Measurements from ENCODE around the gene C3AR1. TPM values are rescaled to one million over a fixed set of nuclear protein-coding genes. Genes with fewer than 3 reads are reported as not detected.
"Not testable (repeated sequence)": the region's sequence is repeated elsewhere in the genome, so short reads cannot be mapped to it uniquely, and the experiment has no call there.

Gene C3AR1
- total RNA-seq, 1 donor from 2014 or later = 6.4 TPM

- no peak for TF ChIP-seq CTCF (IDR thresholded peaks at IDR 0.05)
- TF ChIP-seq POLR2AphosphoS5 (IDR thresholded peaks at IDR 0.05; ENCODE audit: insufficient read depth in 1 of 2, low read depth in 1 of 2) = no peak
- no peak for TF ChIP-seq POLR2A (IDR thresholded peaks at IDR 0.05)
- no peak overlapping the region for H3K27ac ChIP-seq
- H3K9me3 ChIP-seq = no peaks in the 10 kb centered on the region
- no peak for DNase-seq (ENCODE audit: extremely low spot score in 2 of 2)
- no peaks in the 10 kb centered on the region for H3K36me3 ChIP-seq
- H3K4me1 ChIP-seq = peaks cover 10% of the 10 kb centered on the region
- no peaks in the 10 kb centered on the region for H3K27me3 ChIP-seq
- intact Hi-C loops (cut with DNase I) = no loop called here
- H3K4me3 ChIP-seq = no peak overlapping the region
These were observed 10.2 kb upstream of the C3AR1 start for GRCh38 chr12:8076366-8076765.

GRCh38 chr12:8075935-8076334, 9.8 kb upstream of the C3AR1 start:
- Histone ChIP-seq H3K27me3 (no peaks in the 10 kb centered on the region), H3K9me3 (no peaks in the 10 kb centered on the region), H3K36me3 (no peaks in the 10 kb centered on the region), H3K27ac (no peak overlapping the region), H3K4me1 (peaks cover 7% of the 10 kb centered on the region), H3K4me3 (no peak overlapping the region)
- DNase-seq (ENCODE audit: extremely low spot score in 2 of 2) = no peak
- intact Hi-C loops (cut with DNase I) = no loop called here
- TF ChIP-seq CTCF (IDR thresholded peaks at IDR 0.05) = no peak
- TF ChIP-seq POLR2A (IDR thresholded peaks at IDR 0.05) = no peak
- TF ChIP-seq POLR2AphosphoS5 (IDR thresholded peaks at IDR 0.05; ENCODE audit: insufficient read depth in 1 of 2, low read depth in 1 of 2) = no peak

- DNase-seq (ENCODE audit: extremely low spot score in 2 of 2); intact Hi-C loops (cut with DNase I); H3K9me3 ChIP-seq; H3K27me3 ChIP-seq; H3K36me3 ChIP-seq; H3K27ac ChIP-seq; H3K4me3 ChIP-seq; H3K4me1 ChIP-seq: not testable (repeated sequence)
These were observed 5.7 kb upstream of the C3AR1 start for GRCh38 chr12:8071820-8072219.

- Histone ChIP-seq H3K4me1 (no peaks in the 10 kb centered on the region), H3K27ac (no peak overlapping the region), H3K27me3 (no peaks in the 10 kb centered on the region), H3K36me3 (no peaks in the 10 kb centered on the region), H3K4me3 (no peak overlapping the region), H3K9me3 (no peaks in the 10 kb centered on the region)
- TF ChIP-seq CTCF (IDR thresholded peaks at IDR 0.05) = no peak
- no peak for TF ChIP-seq POLR2A (IDR thresholded peaks at IDR 0.05)
- TF ChIP-seq POLR2AphosphoS5 (IDR thresholded peaks at IDR 0.05; ENCODE audit: insufficient read depth in 1 of 2, low read depth in 1 of 2) = no peak
- intact Hi-C loops (cut with DNase I) = no loop called here
- DNase-seq (ENCODE audit: extremely low spot score in 2 of 2) = no peak
These were observed 3.4 kb upstream of the C3AR1 start for GRCh38 chr12:8069582-8069981.

GRCh38 chr12:8064131-8064530, 2.0 kb downstream of the C3AR1 start:
- no peak for DNase-seq (ENCODE audit: extremely low spot score in 2 of 2)
- Histone ChIP-seq H3K27me3 (no peaks in the 10 kb centered on the region), H3K4me1 (no peaks in the 10 kb centered on the region), H3K36me3 (no peaks in the 10 kb centered on the region), H3K9me3 (no peaks in the 10 kb centered on the region), H3K4me3 (no peak overlapping the region), H3K27ac (no peak overlapping the region)
- TF ChIP-seq POLR2AphosphoS5 (IDR thresholded peaks at IDR 0.05; ENCODE audit: insufficient read depth in 1 of 2, low read depth in 1 of 2) (no peak), POLR2A (IDR thresholded peaks at IDR 0.05) (no peak), CTCF (IDR thresholded peaks at IDR 0.05) (no peak)
- intact Hi-C loops (cut with DNase I) = no loop called here

GRCh38 chr12:8058506-8058905, 7.7 kb downstream of the C3AR1 start:
- TF ChIP-seq POLR2A (IDR thresholded peaks at IDR 0.05) (no peak), POLR2AphosphoS5 (IDR thresholded peaks at IDR 0.05; ENCODE audit: insufficient read depth in 1 of 2, low read depth in 1 of 2) (no peak), CTCF (IDR thresholded peaks at IDR 0.05) (no peak)
- intact Hi-C loops (cut with DNase I) = no loop called here
- Histone ChIP-seq H3K27ac (no peak overlapping the region), H3K4me1 (no peaks in the 10 kb centered on the region), H3K9me3 (no peaks in the 10 kb centered on the region), H3K27me3 (no peaks in the 10 kb centered on the region), H3K4me3 (no peak overlapping the region), H3K36me3 (peaks cover 0 to 17% of the 10 kb centered on the region in 2 donors)
- DNase-seq (ENCODE audit: extremely low spot score in 2 of 2) = no peak

Data from vagina (tissue), 2 donors.